Activated T-helper 1 cell treated with anti-CD3 and anti-CD28 coated beads, Interleukin-12 subunit alpha, Interleukin-12 subunit beta, Interleukin-2, Interleukin-4 antibody, amounts not matched to agents 30 ng/mL and 10 ng/mL and 1 ng/mL, durations not matched to agents 14 hours and 24 hours and 36 hours (primary cell): ENCODE measurements around the gene SNRPD2. TPM values are rescaled to one million over a fixed set of nuclear protein-coding genes. Genes with fewer than 3 reads are reported as not detected.
A peak's percentile ranks its signal among the peaks of the same experiment; 100 is the strongest.

Source experiments
- DNase-seq: peaks from one replicate; pipeline ENCODE4 v3.0.0; 2021; ENCODE audit warnings: low spot score
- H3K27ac Mint-ChIP-seq: one replicate; pipeline ENCODE4 v1.8.0; 2021; ENCODE audit warnings: mild to moderate bottlenecking, mixed read lengths
- H3K27me3 Mint-ChIP-seq: one replicate; pipeline ENCODE4 v1.8.0; 2022; ENCODE audit warnings: mild to moderate bottlenecking, moderate library complexity, mixed read lengths; ENCODE audit not compliant: insufficient read depth
- H3K36me3 Mint-ChIP-seq: one replicate; pipeline ENCODE4 v1.8.0; 2021; ENCODE audit warnings: low read depth, mixed read lengths
- H3K4me1 Mint-ChIP-seq: one replicate; pipeline ENCODE4 v1.8.0; 2021; ENCODE audit warnings: low read depth, mixed read lengths
- H3K4me3 Mint-ChIP-seq: one replicate; pipeline ENCODE4 v1.8.0; 2021; ENCODE audit warnings: mild to moderate bottlenecking, moderate library complexity, mixed read lengths
- H3K9me3 Mint-ChIP-seq: one replicate; pipeline ENCODE4 v1.8.0; 2021; ENCODE audit warnings: mixed read lengths
- intact Hi-C: fragments of 100-400 bp; cut with micrococcal nuclease; formaldehyde crosslinking; loops from one replicate; pipeline ENCODE4 v1.15.1; 2024
- total RNA-seq: library from RNA; stranded (reverse); gene quantifications from 2 replicates; pipeline ENCODE4 v1.2.3, GENCODE V29; 2022

The SNRPD2 gene
- total RNA-seq, 1 donor from 2014 or later = 760 TPM

- DNase-seq = no peak
- no peak overlapping the region for H3K27ac Mint-ChIP-seq
- peaks cover 25% of the 10 kb centered on the region for H3K36me3 Mint-ChIP-seq
- H3K9me3 Mint-ChIP-seq = no peaks in the 10 kb centered on the region
- no peaks in the 10 kb centered on the region for H3K27me3 Mint-ChIP-seq
- intact Hi-C loops = no loop called here
- no peak overlapping the region for H3K4me3 Mint-ChIP-seq
- H3K4me1 Mint-ChIP-seq = peaks cover 46% of the 10 kb centered on the region
These were observed 23.4 kb upstream of the SNRPD2 start for GRCh38 chr19:45715139-45715538.

- Mint-ChIP-seq H3K4me3 (no peak overlapping the region), H3K27ac (no peak overlapping the region), H3K4me1 (peaks cover 34% of the 10 kb centered on the region), H3K9me3 (no peaks in the 10 kb centered on the region), H3K27me3 (no peaks in the 10 kb centered on the region), H3K36me3 (peaks cover 18% of the 10 kb centered on the region)
- intact Hi-C loops = no loop called here
- DNase-seq = no peak
These were observed 21.4 kb upstream of the SNRPD2 start for GRCh38 chr19:45713141-45713540.

- H3K27ac Mint-ChIP-seq = no peak overlapping the region
- no peak overlapping the region for H3K4me3 Mint-ChIP-seq
- no peaks in the 10 kb centered on the region for H3K27me3 Mint-ChIP-seq
- H3K36me3 Mint-ChIP-seq = peaks cover 18% of the 10 kb centered on the region
- no peaks in the 10 kb centered on the region for H3K9me3 Mint-ChIP-seq
- peaks cover 29% of the 10 kb centered on the region for H3K4me1 Mint-ChIP-seq
- DNase-seq = no peak
- intact Hi-C loops = no loop called here
These were observed 20.9 kb upstream of the SNRPD2 start for GRCh38 chr19:45712699-45713067.

- no peaks in the 10 kb centered on the region for H3K9me3 Mint-ChIP-seq
- DNase-seq = no peak
- intact Hi-C loops = no loop called here
- peaks cover 23% of the 10 kb centered on the region for H3K4me1 Mint-ChIP-seq
- peaks cover 18% of the 10 kb centered on the region for H3K36me3 Mint-ChIP-seq
- no peaks in the 10 kb centered on the region for H3K27me3 Mint-ChIP-seq
- no peak overlapping the region for H3K27ac Mint-ChIP-seq
- H3K4me3 Mint-ChIP-seq = no peak overlapping the region
These were observed 20.3 kb upstream of the SNRPD2 start for GRCh38 chr19:45711851-45712698.

DNA sequence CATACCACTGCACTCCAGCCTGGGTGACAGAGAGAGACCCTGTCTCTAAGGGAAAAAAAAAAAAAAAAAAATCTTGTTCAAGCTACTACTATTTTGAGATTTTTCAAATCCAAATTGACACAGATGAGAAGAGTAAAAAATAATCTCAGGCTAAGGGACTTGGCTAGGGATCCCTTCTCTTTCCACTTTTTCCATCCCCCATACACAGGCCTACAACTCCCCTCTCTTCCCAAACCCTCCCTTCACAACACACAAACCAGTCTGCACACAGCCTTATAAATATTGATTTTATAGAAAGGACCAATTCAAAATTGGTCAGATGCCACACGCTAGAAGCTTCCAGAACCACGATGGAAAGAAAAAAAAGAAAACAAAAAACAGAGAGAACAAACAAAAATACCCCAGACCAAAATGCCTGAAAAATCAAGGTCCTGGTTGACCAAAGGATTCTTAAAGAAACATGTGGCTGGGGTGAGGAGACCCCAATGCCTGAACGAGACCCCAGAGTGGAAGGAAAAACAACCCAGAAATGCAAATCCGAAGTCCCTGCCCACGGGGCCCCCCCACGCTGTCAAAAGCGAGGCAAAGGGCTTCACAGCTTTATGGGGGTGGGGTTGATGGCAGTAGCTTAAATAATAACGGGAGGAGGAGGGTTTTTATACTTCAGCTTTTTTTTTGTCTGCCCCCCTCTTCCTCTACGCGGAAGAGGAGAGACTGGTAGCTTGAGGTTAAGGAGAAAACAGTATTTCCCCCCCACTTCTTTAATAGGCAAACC is 18.8 kb upstream of the SNRPD2 start:
- DNase-seq = no peak
- peaks cover 10% of the 10 kb centered on the region for H3K4me1 Mint-ChIP-seq
- no peak overlapping the region for H3K4me3 Mint-ChIP-seq
- peaks cover 18% of the 10 kb centered on the region for H3K36me3 Mint-ChIP-seq
- H3K27ac Mint-ChIP-seq = peak overlapping the region; percentile 46
- intact Hi-C loops = no loop called here
- no peaks in the 10 kb centered on the region for H3K9me3 Mint-ChIP-seq
- H3K27me3 Mint-ChIP-seq = no peaks in the 10 kb centered on the region

GRCh38 chr19:45705710-45706415 is 14.1 kb upstream of the SNRPD2 start:
- no peak for DNase-seq
- intact Hi-C loops = no loop called here
- H3K4me3 Mint-ChIP-seq = no peak overlapping the region
- H3K4me1 Mint-ChIP-seq = peaks cover 6% of the 10 kb centered on the region
- no peaks in the 10 kb centered on the region for H3K9me3 Mint-ChIP-seq
- H3K27ac Mint-ChIP-seq = no peak overlapping the region
- no peaks in the 10 kb centered on the region for H3K27me3 Mint-ChIP-seq
- H3K36me3 Mint-ChIP-seq = peaks cover 21% of the 10 kb centered on the region

DNA sequence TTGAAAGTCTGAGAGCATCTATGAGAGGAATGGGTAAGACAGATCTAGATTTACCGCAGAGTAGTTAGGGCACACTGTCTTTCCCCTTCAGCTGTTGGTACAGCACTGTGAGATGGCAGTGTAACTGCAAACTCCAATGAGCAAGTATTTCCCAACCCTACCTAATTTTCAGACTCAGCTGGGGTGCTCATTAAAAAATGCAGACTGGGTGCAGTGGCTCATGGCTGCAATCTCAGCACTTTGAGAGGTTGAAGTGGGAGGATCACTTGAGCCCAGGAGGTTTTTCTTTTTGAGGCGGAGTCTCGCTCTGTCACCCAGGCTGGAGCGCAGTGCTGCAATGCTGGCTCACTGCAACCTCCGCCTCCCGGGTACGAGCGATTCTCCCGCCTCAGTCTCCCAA is 13.4 kb upstream of the SNRPD2 start:
- DNase-seq = no peak
- Mint-ChIP-seq H3K9me3 (no peaks in the 10 kb centered on the region), H3K4me1 (no peaks in the 10 kb centered on the region), H3K4me3 (no peak overlapping the region), H3K27me3 (no peaks in the 10 kb centered on the region), H3K36me3 (peaks cover 14% of the 10 kb centered on the region), H3K27ac (no peak overlapping the region)
- intact Hi-C loops = no loop called here

DNA sequence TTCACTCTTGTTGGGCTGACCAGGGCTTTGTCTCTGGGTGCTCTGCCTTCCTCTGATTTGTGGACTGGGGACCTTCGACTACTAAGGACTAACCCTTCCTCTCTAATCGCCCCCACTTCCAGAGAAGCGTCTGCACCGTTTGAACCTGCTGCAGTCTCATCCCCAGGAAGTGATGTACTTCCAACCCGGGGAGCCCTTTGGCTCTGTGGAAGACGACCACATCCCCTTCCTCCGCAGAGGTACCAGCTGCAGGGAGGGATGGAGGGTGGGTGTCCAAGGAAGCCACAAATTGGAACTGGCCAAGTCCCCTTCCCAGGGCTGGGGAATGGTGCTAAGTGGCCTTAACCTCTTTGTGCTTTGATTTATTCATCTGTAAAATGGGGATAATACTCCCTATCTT is 9.9 kb upstream of the SNRPD2 start:
- no peak for DNase-seq
- Mint-ChIP-seq H3K4me1 (no peaks in the 10 kb centered on the region), H3K27me3 (no peaks in the 10 kb centered on the region), H3K27ac (no peak overlapping the region), H3K36me3 (peaks cover 13% of the 10 kb centered on the region), H3K4me3 (no peak overlapping the region), H3K9me3 (no peaks in the 10 kb centered on the region)
- intact Hi-C loops = no loop called here

GRCh38 chr19:45693106-45693788 is 1.5 kb upstream of the SNRPD2 start:
- Mint-ChIP-seq H3K4me1 (peaks cover 5% of the 10 kb centered on the region), H3K4me3 (peak overlapping the region; percentile 98), H3K36me3 (peaks cover 22% of the 10 kb centered on the region), H3K27me3 (no peaks in the 10 kb centered on the region), H3K9me3 (no peaks in the 10 kb centered on the region), H3K27ac (peak overlapping the region; percentile 99)
- intact Hi-C loops = loop anchor here (2.0 kb wide), 4 partner anchors 100 to 1656 kb away; partner anchors contain the start of genes DHX34 and DMWD
- DNase-seq = peak; percentile 69

GRCh38 chr19:45692187-45693105 is 693 bp upstream of the SNRPD2 start, which contains the start of gene QPCTL:
QPCTL (plus strand) TSS chr19:45692666; CDS start chr19:45692704, 38 bp downstream.
- DNase-seq = peak; percentile 97
- no peaks in the 10 kb centered on the region for H3K9me3 Mint-ChIP-seq
- H3K4me1 Mint-ChIP-seq = peaks cover 5% of the 10 kb centered on the region
- peaks cover 21% of the 10 kb centered on the region for H3K36me3 Mint-ChIP-seq
- intact Hi-C loops = loop anchor here (1.0 to 2.0 kb wide), 15 partner anchors 11 to 1656 kb away; partner anchors contain the start of genes DHX34, DMWD, ERCC1 and FBXO46
- H3K27me3 Mint-ChIP-seq = no peaks in the 10 kb centered on the region
- peak within 1 kb of the TSS; percentile 99 for H3K27ac Mint-ChIP-seq
- H3K4me3 Mint-ChIP-seq = peak within 1 kb of the TSS; percentile 98

GRCh38 chr19:45687599-45687998 is 4.2 kb downstream of the SNRPD2 start:
- H3K4me3 Mint-ChIP-seq = no peak overlapping the region
- H3K27me3 Mint-ChIP-seq = no peaks in the 10 kb centered on the region
- DNase-seq = no peak
- peaks cover 9% of the 10 kb centered on the region for H3K4me1 Mint-ChIP-seq
- H3K9me3 Mint-ChIP-seq = no peaks in the 10 kb centered on the region
- intact Hi-C loops = no loop called here
- H3K36me3 Mint-ChIP-seq = peaks cover 41% of the 10 kb centered on the region
- H3K27ac Mint-ChIP-seq = no peak overlapping the region
